Prostate gland (tissue), 2 donors: ENCODE measurements around the gene SYNPR.

Source experiments
- POLR2A ChIP-seq: fragments of 450-650 bp; IDR thresholded peaks from one replicate; pipeline ENCODE4 v1.6.1; 2016; ENCODE audit warnings: antibody characterized with exemption, mild to moderate bottlenecking
- POLR2AphosphoS5 ChIP-seq: sonication (generic); formaldehyde crosslinking; IDR thresholded peaks from one replicate; pipeline ENCODE4 v1.6.1; 2017; ENCODE audit warnings: antibody characterized with exemption
- TF ChIP-seq, protein P1 (sequence below), 4 experiments: fragments of 200-600 bp in 2 of 4; fragments of 450-650 bp in 2 of 4; sonication (generic) in 2 of 4; IDR thresholded peaks; 1 replicate in 3 of 4; 2 replicates in 1 of 4; pipeline ENCODE4 v1.5.1; 2016 to 2019; ENCODE audit warnings: antibody characterized with exemption in 4 of 4, mild to moderate bottlenecking in 2 of 4, moderate library complexity in 2 of 4

DNA sequence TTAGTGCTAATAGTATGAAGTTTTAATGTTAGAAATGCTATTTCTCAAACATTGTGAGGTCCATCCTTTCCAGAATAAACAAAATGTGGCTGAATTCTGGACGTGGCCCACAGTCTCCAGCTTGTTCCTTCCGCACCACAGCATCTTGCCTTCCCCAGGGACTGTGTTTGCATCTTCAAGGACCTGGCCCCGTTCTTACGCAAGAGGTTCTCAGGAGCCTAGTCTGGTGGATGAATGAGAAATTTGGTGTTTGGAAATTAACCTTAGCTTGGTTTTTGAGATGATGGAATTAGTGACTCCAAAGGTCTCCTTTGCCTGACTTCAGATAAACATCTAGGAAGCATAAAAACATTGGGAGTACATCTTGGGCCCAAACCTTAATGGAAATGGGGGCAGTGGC, 18.1 kb downstream of the SYNPR start:
- TF ChIP-seq, protein P1, sequence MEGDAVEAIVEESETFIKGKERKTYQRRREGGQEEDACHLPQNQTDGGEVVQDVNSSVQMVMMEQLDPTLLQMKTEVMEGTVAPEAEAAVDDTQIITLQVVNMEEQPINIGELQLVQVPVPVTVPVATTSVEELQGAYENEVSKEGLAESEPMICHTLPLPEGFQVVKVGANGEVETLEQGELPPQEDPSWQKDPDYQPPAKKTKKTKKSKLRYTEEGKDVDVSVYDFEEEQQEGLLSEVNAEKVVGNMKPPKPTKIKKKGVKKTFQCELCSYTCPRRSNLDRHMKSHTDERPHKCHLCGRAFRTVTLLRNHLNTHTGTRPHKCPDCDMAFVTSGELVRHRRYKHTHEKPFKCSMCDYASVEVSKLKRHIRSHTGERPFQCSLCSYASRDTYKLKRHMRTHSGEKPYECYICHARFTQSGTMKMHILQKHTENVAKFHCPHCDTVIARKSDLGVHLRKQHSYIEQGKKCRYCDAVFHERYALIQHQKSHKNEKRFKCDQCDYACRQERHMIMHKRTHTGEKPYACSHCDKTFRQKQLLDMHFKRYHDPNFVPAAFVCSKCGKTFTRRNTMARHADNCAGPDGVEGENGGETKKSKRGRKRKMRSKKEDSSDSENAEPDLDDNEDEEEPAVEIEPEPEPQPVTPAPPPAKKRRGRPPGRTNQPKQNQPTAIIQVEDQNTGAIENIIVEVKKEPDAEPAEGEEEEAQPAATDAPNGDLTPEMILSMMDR (IDR thresholded peaks at IDR 0.05): no peak
- TF ChIP-seq POLR2A (no peak), POLR2AphosphoS5 (no peak)
